ENCODE results near the gene CDYL2. TPM values are rescaled to one million over a fixed set of nuclear protein-coding genes. Genes with fewer than 3 reads are reported as not detected.

CDYL2 gene
- total RNA-seq, 1 donor from 2014 or later, result 4.9 TPM

- Histone ChIP-seq H3K9ac (no peak overlapping the region), H3K4me3 (no peak overlapping the region), H3K27me3 (no peaks in the 10 kb centered on the region), H3K27ac (no peak overlapping the region), H3K79me2 (ENCODE audit: low read depth) (no peaks in the 10 kb centered on the region), H2AFZ (replicated peaks) (no peak overlapping the region), H3K4me2 (no peak overlapping the region), H3K4me1 (no peaks in the 10 kb centered on the region), H3K9me3 (ENCODE audit: low read depth) (no peaks in the 10 kb centered on the region), H3F3A (ENCODE audit: low read depth) (no peaks in the 10 kb centered on the region), H3K36me3 (no peaks in the 10 kb centered on the region), H4K20me1 (ENCODE audit: low read depth) (no peaks in the 10 kb centered on the region)
- Mint-ChIP-seq H3K4me3 (no peak overlapping the region), H3K27ac (no peak overlapping the region), H3K27me3 (ENCODE audit: insufficient read depth, low read depth) (peaks cover 4% of the 10 kb centered on the region), H3K4me1 (peaks cover 3% of the 10 kb centered on the region), H3K36me3 (peaks cover 4% of the 10 kb centered on the region), H3K9me3 (peaks cover 10% of the 10 kb centered on the region)
- DNase-seq (ENCODE audit: low spot score), result no peak
- TF ChIP-seq EZH2 (IDR thresholded peaks at IDR 0.05), result no peak
Observed at GRCh38 chr16:80619824-80620223, 184.6 kb downstream of the CDYL2 start.

GRCh38 chr16:80618862-80619648, 185.3 kb downstream of the CDYL2 start:
- H3K4me3 Mint-ChIP-seq, result no peak overlapping the region
- no peaks in the 10 kb centered on the region for H3F3A ChIP-seq (ENCODE audit: low read depth)
- no peaks in the 10 kb centered on the region for H3K4me1 ChIP-seq
- H3K27me3 ChIP-seq, result no peaks in the 10 kb centered on the region
- no peak overlapping the region for H3K4me2 ChIP-seq
- H3K36me3 ChIP-seq, result no peaks in the 10 kb centered on the region
- no peak for TF ChIP-seq EZH2phosphoT487 (IDR thresholded peaks at IDR 0.05)
- H3K36me3 Mint-ChIP-seq, result peaks cover 6% of the 10 kb centered on the region
- peaks cover 3% of the 10 kb centered on the region for H3K4me1 Mint-ChIP-seq
- DNase-seq (ENCODE audit: low spot score), result no peak
- H3K27ac Mint-ChIP-seq, result no peak overlapping the region
- H3K79me2 ChIP-seq (ENCODE audit: low read depth), result no peaks in the 10 kb centered on the region
- H3K27me3 Mint-ChIP-seq (ENCODE audit: insufficient read depth, low read depth), result peaks cover 4% of the 10 kb centered on the region
- H3K9ac ChIP-seq, result no peak overlapping the region
- no peak overlapping the region for H3K4me3 ChIP-seq
- no peaks in the 10 kb centered on the region for H4K20me1 ChIP-seq (ENCODE audit: low read depth)
- no peak overlapping the region for H2AFZ ChIP-seq (replicated peaks)
- no peaks in the 10 kb centered on the region for H3K9me3 ChIP-seq (ENCODE audit: low read depth)
- H3K9me3 Mint-ChIP-seq, result peaks cover 10% of the 10 kb centered on the region
- no peak overlapping the region for H3K27ac ChIP-seq

- no peaks in the 10 kb centered on the region for H3K36me3 ChIP-seq
- no peak overlapping the region for H3K27ac Mint-ChIP-seq
- H3K4me3 ChIP-seq, result no peak overlapping the region
- no peak for DNase-seq (ENCODE audit: low spot score)
- H3K9me3 ChIP-seq (ENCODE audit: low read depth), result no peaks in the 10 kb centered on the region
- no peak overlapping the region for H3K4me3 Mint-ChIP-seq
- peaks cover 4% of the 10 kb centered on the region for H3K27me3 Mint-ChIP-seq (ENCODE audit: insufficient read depth, low read depth)
- H2AFZ ChIP-seq (replicated peaks), result no peak overlapping the region
- H4K20me1 ChIP-seq (ENCODE audit: low read depth), result no peaks in the 10 kb centered on the region
- H3K4me1 ChIP-seq, result no peaks in the 10 kb centered on the region
- TF ChIP-seq EZH2phosphoT487 (IDR thresholded peaks at IDR 0.05) (no peak), EZH2 (IDR thresholded peaks at IDR 0.05) (no peak), CTCF (IDR thresholded peaks at IDR 0.05) (no peak)
- H3K27ac ChIP-seq, result no peak overlapping the region
- peaks cover 3% of the 10 kb centered on the region for H3K4me1 Mint-ChIP-seq
- H3K36me3 Mint-ChIP-seq, result peaks cover 6% of the 10 kb centered on the region
- H3K4me2 ChIP-seq, result no peak overlapping the region
- H3K79me2 ChIP-seq (ENCODE audit: low read depth), result no peaks in the 10 kb centered on the region
- H3K9me3 Mint-ChIP-seq, result peaks cover 9% of the 10 kb centered on the region
- H3K9ac ChIP-seq, result no peak overlapping the region
- no peaks in the 10 kb centered on the region for H3K27me3 ChIP-seq
- no peaks in the 10 kb centered on the region for H3F3A ChIP-seq (ENCODE audit: low read depth)
Observed at GRCh38 chr16:80616362-80616761, 188.0 kb downstream of the CDYL2 start.

- Mint-ChIP-seq H3K27me3 (ENCODE audit: insufficient read depth, low read depth) (peaks cover 6% of the 10 kb centered on the region), H3K4me1 (no peaks in the 10 kb centered on the region), H3K36me3 (peaks cover 6% of the 10 kb centered on the region), H3K27ac (no peak overlapping the region), H3K9me3 (peaks cover 9% of the 10 kb centered on the region), H3K4me3 (peak overlapping the region; percentile 36)
- no peaks in the 10 kb centered on the region for H3K27me3 ChIP-seq
- no peaks in the 10 kb centered on the region for H3K36me3 ChIP-seq
- H3K4me2 ChIP-seq, result no peak overlapping the region
- H3K9ac ChIP-seq, result no peak overlapping the region
- no peak overlapping the region for H3K4me3 ChIP-seq
- DNase-seq (ENCODE audit: low spot score), result no peak
- TF ChIP-seq CTCF (IDR thresholded peaks at IDR 0.05) (no peak), EZH2 (IDR thresholded peaks at IDR 0.05) (no peak), EZH2phosphoT487 (IDR thresholded peaks at IDR 0.05) (no peak)
- H3K4me1 ChIP-seq, result no peaks in the 10 kb centered on the region
- H3F3A ChIP-seq (ENCODE audit: low read depth), result no peaks in the 10 kb centered on the region
- H3K9me3 ChIP-seq (ENCODE audit: low read depth), result no peaks in the 10 kb centered on the region
- H3K27ac ChIP-seq, result no peak overlapping the region
- no peaks in the 10 kb centered on the region for H4K20me1 ChIP-seq (ENCODE audit: low read depth)
- no peaks in the 10 kb centered on the region for H3K79me2 ChIP-seq (ENCODE audit: low read depth)
- no peak overlapping the region for H2AFZ ChIP-seq (replicated peaks)
Observed at GRCh38 chr16:80615735-80616134, 188.7 kb downstream of the CDYL2 start.
